Fibroblast of pulmonary artery (primary cell): Measurements from ENCODE around the gene GFOD1.

Experiments
- DNase-seq: peaks from one replicate; pipeline ENCODE4 v3.0.0-alpha.2; 2010; ENCODE audit warnings: low read depth
- H3K4me3 ChIP-seq: replicated peaks from 2 replicates; pipeline ENCODE4 v1.5.1; 2011; ENCODE audit warnings: low read depth, mild to moderate bottlenecking, control low read depth, low read length, moderate library complexity
- TF ChIP-seq, protein P1 (sequence below): IDR thresholded peaks from 2 replicates; pipeline ENCODE4 v1.5.1; 2011; ENCODE audit warnings: mild to moderate bottlenecking, control low read depth, low read length, inconsistent platforms; ENCODE audit errors: missing control alignments

The GFOD1 gene

DNA sequence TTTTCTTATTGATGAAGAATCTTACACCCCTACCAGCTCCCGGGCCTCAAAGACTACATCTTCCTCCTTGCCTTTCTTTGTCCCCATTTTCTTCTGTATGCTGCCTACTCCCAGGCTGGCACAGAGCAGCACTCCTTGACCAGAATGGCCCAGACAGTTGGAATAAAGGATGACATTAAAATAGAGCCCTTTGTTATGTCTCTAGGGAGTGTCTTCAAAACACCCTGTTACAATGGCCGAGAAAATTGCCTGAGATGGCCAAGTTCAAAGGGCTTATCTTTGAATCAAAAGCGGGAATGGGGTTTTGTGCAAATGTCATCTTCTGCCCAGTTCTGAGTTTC, 80.1 kb downstream of the GFOD1 start:
- no peak overlapping the region for H3K4me3 ChIP-seq
- TF ChIP-seq, protein P1, sequence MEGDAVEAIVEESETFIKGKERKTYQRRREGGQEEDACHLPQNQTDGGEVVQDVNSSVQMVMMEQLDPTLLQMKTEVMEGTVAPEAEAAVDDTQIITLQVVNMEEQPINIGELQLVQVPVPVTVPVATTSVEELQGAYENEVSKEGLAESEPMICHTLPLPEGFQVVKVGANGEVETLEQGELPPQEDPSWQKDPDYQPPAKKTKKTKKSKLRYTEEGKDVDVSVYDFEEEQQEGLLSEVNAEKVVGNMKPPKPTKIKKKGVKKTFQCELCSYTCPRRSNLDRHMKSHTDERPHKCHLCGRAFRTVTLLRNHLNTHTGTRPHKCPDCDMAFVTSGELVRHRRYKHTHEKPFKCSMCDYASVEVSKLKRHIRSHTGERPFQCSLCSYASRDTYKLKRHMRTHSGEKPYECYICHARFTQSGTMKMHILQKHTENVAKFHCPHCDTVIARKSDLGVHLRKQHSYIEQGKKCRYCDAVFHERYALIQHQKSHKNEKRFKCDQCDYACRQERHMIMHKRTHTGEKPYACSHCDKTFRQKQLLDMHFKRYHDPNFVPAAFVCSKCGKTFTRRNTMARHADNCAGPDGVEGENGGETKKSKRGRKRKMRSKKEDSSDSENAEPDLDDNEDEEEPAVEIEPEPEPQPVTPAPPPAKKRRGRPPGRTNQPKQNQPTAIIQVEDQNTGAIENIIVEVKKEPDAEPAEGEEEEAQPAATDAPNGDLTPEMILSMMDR: no peak
- DNase-seq: no peak

DNA sequence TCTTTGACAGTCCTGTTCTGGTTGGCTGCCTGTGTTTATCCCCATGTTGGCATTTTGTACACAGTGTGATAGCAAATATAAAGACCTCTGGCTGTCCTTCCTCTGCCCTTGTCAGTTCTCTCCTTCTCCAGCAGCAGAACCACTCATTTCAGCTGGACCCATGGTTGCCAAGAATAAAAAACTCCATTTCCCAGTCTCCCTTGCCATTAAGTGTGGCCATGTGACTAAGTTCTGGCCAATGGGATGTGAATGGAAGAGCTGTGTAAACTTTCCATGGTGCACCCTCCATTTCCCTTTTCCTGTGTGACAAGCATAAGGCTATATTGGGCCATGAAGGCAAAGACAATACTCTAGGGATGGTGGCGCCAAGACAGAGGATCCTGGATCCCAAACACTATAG, 80.6 kb downstream of the GFOD1 start:
- peak; percentile 64 for DNase-seq
- H3K4me3 ChIP-seq: no peak overlapping the region
- TF ChIP-seq, protein P1: no peak

DNA sequence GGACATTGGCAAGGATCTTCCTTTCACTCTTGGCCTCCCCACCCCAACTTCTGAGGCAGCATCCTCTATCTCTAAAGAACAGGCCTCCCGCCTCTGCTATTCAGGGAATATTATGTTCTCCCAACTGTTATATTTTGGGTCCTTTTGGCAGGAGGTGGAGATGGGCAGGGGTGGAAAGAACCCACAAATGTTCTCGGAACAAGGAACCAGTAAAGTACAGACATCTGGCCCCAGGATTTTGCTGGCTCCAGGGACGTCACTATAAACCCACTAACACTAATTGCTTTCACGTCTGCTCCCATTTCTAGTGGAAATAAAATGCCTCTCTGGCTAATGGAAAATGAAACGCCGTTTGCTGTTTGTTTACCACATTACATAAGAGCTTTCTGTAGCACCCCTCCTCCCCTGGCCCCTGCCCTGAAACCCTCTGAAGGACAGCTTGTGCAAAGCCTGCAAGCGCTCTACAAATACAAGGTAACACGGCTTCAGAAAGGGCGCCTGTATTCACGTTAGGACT, 81.4 kb downstream of the GFOD1 start:
- DNase-seq: no peak
- TF ChIP-seq, protein P1: no peak
- H3K4me3 ChIP-seq: no peak overlapping the region

GRCh38 chr6:13404892-13405254, 82.5 kb downstream of the GFOD1 start:
- TF ChIP-seq, protein P1: no peak
- no peak for DNase-seq
- H3K4me3 ChIP-seq: no peak overlapping the region

DNA sequence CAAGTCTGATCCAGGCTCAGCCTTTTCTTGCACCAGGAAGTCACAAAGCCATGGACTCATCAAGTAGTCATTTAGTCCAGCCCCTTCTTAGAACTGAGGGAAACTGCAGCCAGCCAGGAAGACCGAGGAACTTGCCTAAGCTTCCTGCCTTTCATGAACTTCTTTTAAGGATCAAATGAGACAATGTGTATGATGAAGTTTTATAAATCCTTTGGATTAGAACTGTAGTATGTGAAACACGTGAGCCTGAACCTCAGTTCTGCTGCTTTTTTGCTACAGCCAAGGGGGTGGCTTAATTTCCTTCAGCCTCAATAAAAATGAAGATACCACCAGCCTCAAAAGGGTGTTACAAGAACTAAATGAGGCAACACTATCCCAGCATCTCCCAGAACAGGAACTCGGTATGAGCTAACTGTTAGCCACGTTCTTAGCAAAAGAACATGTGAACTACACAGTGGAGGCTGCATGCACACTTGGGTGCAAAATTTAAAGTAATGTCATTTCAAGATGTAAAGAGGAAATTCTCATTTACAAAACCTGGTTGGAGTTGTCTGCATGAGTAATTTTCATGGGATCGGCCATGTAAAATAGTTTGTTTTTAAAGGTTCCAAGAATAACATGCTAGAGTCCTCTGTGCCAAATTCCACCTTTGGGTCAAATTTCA, 83.0 kb downstream of the GFOD1 start:
- no peak overlapping the region for H3K4me3 ChIP-seq
- TF ChIP-seq, protein P1: no peak
- DNase-seq: peak; percentile 79

DNA sequence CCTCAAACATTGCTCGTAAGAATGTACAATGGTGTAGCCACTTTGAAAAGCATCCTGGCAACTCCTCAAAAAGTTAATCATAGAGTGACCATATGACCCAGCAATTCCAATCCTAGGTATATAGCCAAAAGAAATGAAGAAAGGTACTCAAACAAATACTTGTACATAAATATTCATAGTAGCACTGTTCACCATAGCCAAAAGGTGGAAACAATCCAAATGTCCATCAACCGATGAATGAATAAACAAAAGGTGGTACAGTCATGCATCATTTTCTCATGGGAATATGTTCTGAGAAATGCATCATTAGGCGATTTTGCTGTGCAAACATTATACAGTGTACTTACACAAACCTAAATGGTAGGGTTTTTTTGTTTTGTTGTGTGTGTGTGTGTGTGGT, 84.7 kb downstream of the GFOD1 start:
- TF ChIP-seq, protein P1: no peak
- DNase-seq: no peak
- H3K4me3 ChIP-seq: no peak overlapping the region

- no peak for DNase-seq
- H3K4me3 ChIP-seq: no peak overlapping the region
- TF ChIP-seq, protein P1: no peak
These were observed 86.6 kb downstream of the GFOD1 start for GRCh38 chr6:13400772-13401171.
